ENCODE data around the gene ADAMTS7. TPM values are rescaled to one million over a fixed set of nuclear protein-coding genes. Genes with fewer than 3 reads are reported as not detected.

Gene ADAMTS7
- total and polyA plus RNA-seq, 2 of the 4 experiments (the other 2 are of a cell fraction) = 1.4 to 12.6 TPM

GRCh38 chr15:78790027-78790426 is 21.2 kb downstream of the ADAMTS7 start:
- no peak overlapping the region for H2BK5ac ChIP-seq (ENCODE audit: low read depth, low read length, poor library complexity, severe bottlenecking)
- H3K18ac ChIP-seq (ENCODE audit: low read depth, low read length) = no peak overlapping the region
- ATAC-seq (ENCODE audit: low read depth) (no peak), DNase-seq (no peak)
- BruUV-seq (replicated peaks) = no TSS peak
- peaks cover 47% of the 10 kb centered on the region for H3K36me3 ChIP-seq (ENCODE audit: control insufficient read depth, insufficient read depth, low read length)
- H3K4me2 ChIP-seq (ENCODE audit: low read depth, low read length) = no peak overlapping the region
- H3K56ac ChIP-seq (ENCODE audit: extremely low read depth, insufficient read depth, low read length) = no peak overlapping the region
- no peak overlapping the region for H3K4me3 ChIP-seq (ENCODE audit: insufficient read depth, low read depth, low read length)
- H3K14ac ChIP-seq (replicated peaks; ENCODE audit: low read depth, low read length) = no peak overlapping the region
- no peak overlapping the region for H2AFZ ChIP-seq (replicated peaks; ENCODE audit: low read length, poor library complexity)
- no peak overlapping the region for H3K4ac ChIP-seq (ENCODE audit: low read depth, low read length)
- H4K20me1 ChIP-seq (ENCODE audit: insufficient read depth, low read length) = no peaks in the 10 kb centered on the region
- no peak overlapping the region for H2BK15ac ChIP-seq (ENCODE audit: low read depth, low read length)
- intact Hi-C loops (cut with micrococcal nuclease) = no loop called here
- POLR2A ChIA-PET (ENCODE audit: unreplicated experiment) = no interaction called here
- H2AK5ac ChIP-seq (ENCODE audit: low read depth, low read length) = no peak overlapping the region
- in situ Hi-C loops (cut with MboI; ENCODE audit: low sequenced_read_pairs) = no loop called here
- no peak overlapping the region for H2BK120ac ChIP-seq (ENCODE audit: low read depth, low read length)
- 60% methylated on average over 1 of the region's 4 CpGs; no CpG with 5 or more reads in 1 of the 2 experiments for WGBS, 2 experiments (ENCODE audit: extremely low coverage in 2 of 2, insufficient read length in 1 of 2)
- no peak for TF ChIP-seq BHLHE40 (IDR thresholded peaks at IDR 0.05; ENCODE audit: low read depth, low read length)
- no peak for TF ChIP-seq FOS (IDR thresholded peaks at IDR 0.05; ENCODE audit: low read depth, low read length)
- TF ChIP-seq CEBPB (IDR thresholded peaks at IDR 0.05; ENCODE audit: low read depth, low read length) = no peak
- TF ChIP-seq USF2 (IDR thresholded peaks at IDR 0.05; ENCODE audit: low read depth, low read length) = no peak
- no peak for TF ChIP-seq SMC3 (IDR thresholded peaks at IDR 0.05; ENCODE audit: low read depth, low read length)
- TF ChIP-seq RAD21 (IDR thresholded peaks at IDR 0.05; ENCODE audit: low read length) = no peak
- TF ChIP-seq CTCF (conservative IDR thresholded peaks at IDR 0.05; ENCODE audit: low read depth, low read length) = no peak
- TF ChIP-seq CHD1 (IDR thresholded peaks at IDR 0.05; ENCODE audit: low read depth, low read length) = no peak
- no peak for TF ChIP-seq MXI1 (IDR thresholded peaks at IDR 0.05; ENCODE audit: borderline replicate concordance, low read depth, low read length)
- TF ChIP-seq ELK1 (IDR thresholded peaks at IDR 0.05; ENCODE audit: borderline replicate concordance, low read depth, low read length) = no peak
- no peak for TF ChIP-seq NFE2L2 (IDR thresholded peaks at IDR 0.05; ENCODE audit: low read depth, low read length)
- no peak for TF ChIP-seq MAFK (IDR thresholded peaks at IDR 0.05; ENCODE audit: low read depth, low read length)
- TF ChIP-seq MAZ (IDR thresholded peaks at IDR 0.05; ENCODE audit: borderline replicate concordance, low read depth, low read length) = no peak
- TF ChIP-seq RFX5 (IDR thresholded peaks at IDR 0.05; ENCODE audit: low read depth, low read length) = no peak
- no peak for TF ChIP-seq RCOR1 (IDR thresholded peaks at IDR 0.05; ENCODE audit: insufficient replicate concordance, low read length)
- H2AK9ac ChIP-seq (replicated peaks; ENCODE audit: low read depth, low read length, poor library complexity) = no peak overlapping the region
- CTCF ChIA-PET = no interaction called here
- H3K9me3 ChIP-seq (ENCODE audit: control insufficient read depth, insufficient read depth, low read length) = no peaks in the 10 kb centered on the region
- H4K8ac ChIP-seq (ENCODE audit: low read depth in 2 of 2, low read length in 2 of 2) = no peak overlapping the region
- H4K5ac ChIP-seq (ENCODE audit: low read depth, low read length) = no peak overlapping the region
- H3K9ac ChIP-seq (ENCODE audit: low read depth, low read length) = no peak overlapping the region
- H3K23ac ChIP-seq (ENCODE audit: low read depth, low read length) = no peak overlapping the region
- H3K9me1 ChIP-seq (ENCODE audit: insufficient read depth, low read length) = no peaks in the 10 kb centered on the region
- dilution Hi-C loops (cut with HindIII; ENCODE audit: low sequenced_read_pairs, unreplicated experiment) = no loop called here
- H3K27me3 ChIP-seq (ENCODE audit: control insufficient read depth, insufficient read depth, low read length) = no peaks in the 10 kb centered on the region
- H2BK20ac ChIP-seq (ENCODE audit: low read depth, low read length) = no peak overlapping the region
- no peaks in the 10 kb centered on the region for H3K4me1 ChIP-seq (ENCODE audit: control insufficient read depth, insufficient read depth, low read length)
- no peaks in the 10 kb centered on the region for H3K79me1 ChIP-seq (ENCODE audit: low read depth in 1 of 2, low read length in 2 of 2)
- no peak overlapping the region for H3K27ac ChIP-seq (ENCODE audit: insufficient read depth, low read length)
- H4K91ac ChIP-seq (ENCODE audit: insufficient read depth, low read depth, low read length) = no peak overlapping the region

Measured in IMR-90 (cell line).